ENCODE measurements around the gene WDR33. TPM values are rescaled to one million over a fixed set of nuclear protein-coding genes. Genes with fewer than 3 reads are reported as not detected.

The WDR33 gene
- total RNA-seq, 1 donor: 25.7 TPM

GRCh38 chr2:127670957-127671290, 140.0 kb downstream of the WDR33 start:
- Histone ChIP-seq H3K27me3 (ENCODE audit: insufficient read depth, low read length) (peaks cover 34% of the 10 kb centered on the region), H3K79me2 (ENCODE audit: insufficient read depth, low read length) (no peaks in the 10 kb centered on the region), H4K20me1 (ENCODE audit: insufficient read depth, low read length) (peaks cover 6% of the 10 kb centered on the region), H3K4me2 (ENCODE audit: insufficient read depth, low read length) (no peak overlapping the region), H3K36me3 (ENCODE audit: insufficient read depth, low read length) (no peaks in the 10 kb centered on the region), H3K9me3 (ENCODE audit: low read depth, low read length) (no peaks in the 10 kb centered on the region), H2AFZ (ENCODE audit: low read length) (no peak overlapping the region), H3K4me3 (ENCODE audit: insufficient read depth, low read length) (no peak overlapping the region), H3K27ac (ENCODE audit: low read depth, low read length) (no peak overlapping the region), H3K4me1 (ENCODE audit: insufficient read depth, low read length) (peaks cover 4% of the 10 kb centered on the region)
- DNase-seq (ENCODE audit: insufficient read length, low spot score, missing footprints): no peak
- TF ChIP-seq, protein P1, sequence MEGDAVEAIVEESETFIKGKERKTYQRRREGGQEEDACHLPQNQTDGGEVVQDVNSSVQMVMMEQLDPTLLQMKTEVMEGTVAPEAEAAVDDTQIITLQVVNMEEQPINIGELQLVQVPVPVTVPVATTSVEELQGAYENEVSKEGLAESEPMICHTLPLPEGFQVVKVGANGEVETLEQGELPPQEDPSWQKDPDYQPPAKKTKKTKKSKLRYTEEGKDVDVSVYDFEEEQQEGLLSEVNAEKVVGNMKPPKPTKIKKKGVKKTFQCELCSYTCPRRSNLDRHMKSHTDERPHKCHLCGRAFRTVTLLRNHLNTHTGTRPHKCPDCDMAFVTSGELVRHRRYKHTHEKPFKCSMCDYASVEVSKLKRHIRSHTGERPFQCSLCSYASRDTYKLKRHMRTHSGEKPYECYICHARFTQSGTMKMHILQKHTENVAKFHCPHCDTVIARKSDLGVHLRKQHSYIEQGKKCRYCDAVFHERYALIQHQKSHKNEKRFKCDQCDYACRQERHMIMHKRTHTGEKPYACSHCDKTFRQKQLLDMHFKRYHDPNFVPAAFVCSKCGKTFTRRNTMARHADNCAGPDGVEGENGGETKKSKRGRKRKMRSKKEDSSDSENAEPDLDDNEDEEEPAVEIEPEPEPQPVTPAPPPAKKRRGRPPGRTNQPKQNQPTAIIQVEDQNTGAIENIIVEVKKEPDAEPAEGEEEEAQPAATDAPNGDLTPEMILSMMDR (IDR thresholded peaks at IDR 0.05; ENCODE audit: extremely low read depth, low read depth, low read length): no peak

GRCh38 chr2:127670055-127670956, 140.7 kb downstream of the WDR33 start:
- DNase-seq (ENCODE audit: insufficient read length, low spot score, missing footprints): peak; percentile 84
- Histone ChIP-seq H3K4me1 (ENCODE audit: insufficient read depth, low read length) (no peaks in the 10 kb centered on the region), H3K27me3 (ENCODE audit: insufficient read depth, low read length) (peaks cover 40% of the 10 kb centered on the region), H3K36me3 (ENCODE audit: insufficient read depth, low read length) (no peaks in the 10 kb centered on the region), H3K4me2 (ENCODE audit: insufficient read depth, low read length) (no peak overlapping the region), H3K9me3 (ENCODE audit: low read depth, low read length) (no peaks in the 10 kb centered on the region), H3K27ac (ENCODE audit: low read depth, low read length) (no peak overlapping the region), H2AFZ (ENCODE audit: low read length) (no peak overlapping the region), H3K4me3 (ENCODE audit: insufficient read depth, low read length) (no peak overlapping the region), H4K20me1 (ENCODE audit: insufficient read depth, low read length) (peaks cover 6% of the 10 kb centered on the region), H3K79me2 (ENCODE audit: insufficient read depth, low read length) (no peaks in the 10 kb centered on the region)
- TF ChIP-seq, protein P1 (IDR thresholded peaks at IDR 0.05; ENCODE audit: extremely low read depth, low read depth, low read length): no peak

DNA sequence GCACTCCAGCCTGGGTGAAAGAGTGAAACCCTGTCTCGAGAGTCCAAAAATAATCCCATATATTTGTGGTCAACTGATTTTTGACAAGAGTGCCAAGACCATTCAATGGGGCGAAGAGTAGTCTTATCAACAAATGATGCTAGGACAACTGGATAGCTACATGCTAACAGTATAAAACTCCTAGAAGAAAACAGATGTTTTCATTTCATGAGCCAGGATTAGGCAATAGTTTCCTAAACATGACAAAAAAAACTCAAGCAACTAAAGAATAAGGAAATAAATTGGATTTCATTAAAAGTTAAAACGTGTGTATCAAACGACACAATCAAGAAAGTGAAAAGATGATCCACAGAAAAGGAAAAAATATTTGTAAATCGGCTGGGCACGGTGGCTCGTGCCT, 141.9 kb downstream of the WDR33 start:
- H3K36me3 ChIP-seq (ENCODE audit: insufficient read depth, low read length): no peaks in the 10 kb centered on the region
- no peak for DNase-seq (ENCODE audit: insufficient read length, low spot score, missing footprints)
- peaks cover 6% of the 10 kb centered on the region for H4K20me1 ChIP-seq (ENCODE audit: insufficient read depth, low read length)
- H3K4me3 ChIP-seq (ENCODE audit: insufficient read depth, low read length): no peak overlapping the region
- no peaks in the 10 kb centered on the region for H3K9me3 ChIP-seq (ENCODE audit: low read depth, low read length)
- no peak overlapping the region for H3K4me2 ChIP-seq (ENCODE audit: insufficient read depth, low read length)
- H3K4me1 ChIP-seq (ENCODE audit: insufficient read depth, low read length): no peaks in the 10 kb centered on the region
- H3K27me3 ChIP-seq (ENCODE audit: insufficient read depth, low read length): peaks cover 44% of the 10 kb centered on the region
- TF ChIP-seq, protein P1 (IDR thresholded peaks at IDR 0.05; ENCODE audit: extremely low read depth, low read depth, low read length): no peak
- no peaks in the 10 kb centered on the region for H3K79me2 ChIP-seq (ENCODE audit: insufficient read depth, low read length)
- no peak overlapping the region for H2AFZ ChIP-seq (ENCODE audit: low read length)
- no peak overlapping the region for H3K27ac ChIP-seq (ENCODE audit: low read depth, low read length)

- Histone ChIP-seq H3K79me2 (ENCODE audit: insufficient read depth, low read length) (no peaks in the 10 kb centered on the region), H4K20me1 (ENCODE audit: insufficient read depth, low read length) (peaks cover 4% of the 10 kb centered on the region), H3K9me3 (ENCODE audit: low read depth, low read length) (no peaks in the 10 kb centered on the region), H3K27me3 (ENCODE audit: insufficient read depth, low read length) (peaks cover 49% of the 10 kb centered on the region), H3K27ac (ENCODE audit: low read depth, low read length) (no peak overlapping the region), H3K4me3 (ENCODE audit: insufficient read depth, low read length) (no peak overlapping the region), H3K4me1 (ENCODE audit: insufficient read depth, low read length) (no peaks in the 10 kb centered on the region), H3K36me3 (ENCODE audit: insufficient read depth, low read length) (no peaks in the 10 kb centered on the region), H3K4me2 (ENCODE audit: insufficient read depth, low read length) (no peak overlapping the region), H2AFZ (ENCODE audit: low read length) (no peak overlapping the region)
- DNase-seq (ENCODE audit: insufficient read length, low spot score, missing footprints): peak; percentile 56
- TF ChIP-seq, protein P1 (IDR thresholded peaks at IDR 0.05; ENCODE audit: extremely low read depth, low read depth, low read length): no peak
Measured at GRCh38 chr2:127665267-127665893, 145.6 kb downstream of the WDR33 start.

All from osteoblast (primary cell).